Activated naive CD4-positive, alpha-beta T cell treated with anti-CD3 and anti-CD28 coated beads, Interleukin-2, amount 10 ng/mL, durations not matched to agents 7 days and 5 days (primary cell): ENCODE data around the gene LRBA.

ENCODE experiments used
- CTCF ChIA-PET: fragments of 350-600 bp; sonication (Branson Sonifier 250); formaldehyde crosslinking; loops from one replicate; lab custom pipeline; 2021; ENCODE audit warnings: antibody characterized with exemption; lab: Charles Lee
- DNase-seq: peaks from one replicate; pipeline ENCODE4 v3.0.0-alpha.2; 2020
- H3K27ac Mint-ChIP-seq: one replicate; pipeline ENCODE4 v1.8.0; 2021; ENCODE audit warnings: mild to moderate bottlenecking, moderate library complexity, mixed read lengths
- H3K27me3 Mint-ChIP-seq: one replicate; pipeline ENCODE4 v1.8.0; 2021; ENCODE audit warnings: mild to moderate bottlenecking, mixed read lengths
- H3K36me3 Mint-ChIP-seq: one replicate; pipeline ENCODE4 v1.8.0; 2021; ENCODE audit warnings: mixed read lengths
- H3K4me1 Mint-ChIP-seq: one replicate; pipeline ENCODE4 v1.8.0; 2021; ENCODE audit warnings: mixed read lengths
- H3K4me3 Mint-ChIP-seq: one replicate; pipeline ENCODE4 v1.8.0; 2021; ENCODE audit warnings: mild to moderate bottlenecking, moderate library complexity, mixed read lengths
- H3K9me3 Mint-ChIP-seq: one replicate; pipeline ENCODE4 v1.8.0; 2021; ENCODE audit warnings: mixed read lengths

Gene LRBA

GRCh38 chr4:150784305-150784704, 230.8 kb downstream of the LRBA start:
- Mint-ChIP-seq H3K27me3 (no peaks in the 10 kb centered on the region), H3K9me3 (no peaks in the 10 kb centered on the region), H3K4me1 (no peaks in the 10 kb centered on the region), H3K36me3 (no peaks in the 10 kb centered on the region), H3K27ac (no peak overlapping the region), H3K4me3 (no peak overlapping the region)
- CTCF ChIA-PET = no interaction called here
- DNase-seq = no peak

DNA sequence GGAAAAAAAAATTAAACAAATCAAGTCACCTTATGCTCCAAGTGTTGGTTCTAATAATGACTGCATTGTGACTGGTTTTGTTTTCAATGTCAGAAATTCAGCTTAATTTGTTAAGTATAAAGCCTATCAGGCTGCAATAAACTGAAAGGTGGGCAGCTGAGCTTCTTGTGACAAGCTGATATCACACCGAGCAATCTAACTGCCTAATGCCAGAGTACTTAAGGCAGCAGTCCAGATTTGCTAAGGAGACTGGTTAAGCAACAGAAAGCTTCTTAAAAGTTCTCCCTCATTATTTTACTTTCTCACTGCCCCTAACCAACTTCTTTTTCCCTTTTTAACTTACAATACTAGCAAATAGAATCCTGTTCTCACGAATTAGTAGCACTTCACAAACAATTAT, 232.2 kb downstream of the LRBA start:
- no peaks in the 10 kb centered on the region for H3K4me1 Mint-ChIP-seq

DNA sequence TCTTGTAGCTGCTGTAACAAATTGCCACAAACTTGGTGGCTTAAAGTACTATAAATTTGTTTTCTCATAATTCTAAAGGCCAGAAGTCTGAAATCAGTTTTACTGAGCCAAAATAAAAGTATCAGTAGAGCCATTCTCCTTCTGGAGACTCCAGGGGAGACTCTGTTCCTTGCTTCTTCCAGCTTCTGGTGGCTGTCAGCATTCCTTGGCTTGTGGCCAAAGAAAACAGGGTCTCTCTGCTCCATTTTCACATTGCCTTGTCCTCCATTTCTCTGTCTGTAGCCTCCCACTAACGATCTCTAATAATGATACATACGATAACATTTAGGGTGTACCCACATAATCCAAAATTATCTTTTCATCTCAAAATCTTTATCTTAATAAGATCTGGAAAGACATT, 232.8 kb downstream of the LRBA start:
- DNase-seq = no peak
- Mint-ChIP-seq H3K36me3 (peaks cover 2% of the 10 kb centered on the region), H3K27ac (no peak overlapping the region), H3K9me3 (no peaks in the 10 kb centered on the region), H3K4me1 (no peaks in the 10 kb centered on the region), H3K27me3 (no peaks in the 10 kb centered on the region), H3K4me3 (no peak overlapping the region)
- CTCF ChIA-PET = no interaction called here

More for the DNA sequence above, 232.2 kb downstream of the LRBA start:
- H3K4me3 Mint-ChIP-seq = no peak overlapping the region
- no peaks in the 10 kb centered on the region for H3K27me3 Mint-ChIP-seq
- no peak overlapping the region for H3K27ac Mint-ChIP-seq
- no peaks in the 10 kb centered on the region for H3K9me3 Mint-ChIP-seq
- no peak for DNase-seq
- no peaks in the 10 kb centered on the region for H3K36me3 Mint-ChIP-seq
- CTCF ChIA-PET = no interaction called here

DNA sequence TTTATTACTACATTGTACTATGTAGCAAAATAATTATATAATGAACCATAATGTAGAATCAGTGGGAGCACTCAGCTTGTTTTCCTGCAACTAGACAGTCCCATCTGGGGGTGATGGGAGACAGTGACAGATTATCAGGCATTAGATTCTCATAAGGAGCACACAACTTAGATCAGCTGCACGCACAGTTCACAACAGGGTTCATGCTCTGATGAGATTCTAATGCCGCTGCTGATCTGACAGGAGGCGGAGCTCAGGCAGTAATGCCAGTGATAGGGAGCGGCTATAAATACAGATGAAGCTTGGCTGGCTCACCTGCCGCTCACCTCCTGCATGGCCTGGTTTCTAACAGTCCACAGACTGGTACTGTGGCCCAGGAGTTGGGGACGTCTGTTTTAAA, 233.9 kb downstream of the LRBA start:
- no peak for DNase-seq
- no peaks in the 10 kb centered on the region for H3K9me3 Mint-ChIP-seq
- H3K4me3 Mint-ChIP-seq = no peak overlapping the region
- H3K27me3 Mint-ChIP-seq = no peaks in the 10 kb centered on the region
- no peak overlapping the region for H3K27ac Mint-ChIP-seq
- peaks cover 2% of the 10 kb centered on the region for H3K36me3 Mint-ChIP-seq
- H3K4me1 Mint-ChIP-seq = no peaks in the 10 kb centered on the region
- CTCF ChIA-PET = no interaction called here

DNA sequence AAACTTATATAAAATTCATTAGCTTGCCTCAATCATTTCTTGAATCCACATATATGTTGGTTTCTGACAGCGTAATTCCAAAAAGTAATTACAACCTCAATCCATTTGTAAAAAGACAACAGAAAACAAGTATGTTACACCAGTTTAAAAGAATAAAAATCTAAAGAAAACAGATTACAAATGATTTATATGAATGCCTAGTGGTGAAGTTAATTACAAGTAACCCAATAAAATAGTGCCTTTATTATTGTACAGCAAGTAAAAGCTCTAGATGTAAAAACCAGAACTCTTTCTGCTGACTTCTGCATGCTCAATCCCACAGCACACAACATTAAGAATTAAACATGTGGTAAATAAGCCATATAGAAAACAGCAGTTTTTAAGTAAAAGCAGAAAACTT, 235.4 kb downstream of the LRBA start:
- no peak overlapping the region for H3K27ac Mint-ChIP-seq
- CTCF ChIA-PET = no interaction called here
- no peaks in the 10 kb centered on the region for H3K27me3 Mint-ChIP-seq
- no peaks in the 10 kb centered on the region for H3K4me1 Mint-ChIP-seq
- H3K9me3 Mint-ChIP-seq = no peaks in the 10 kb centered on the region
- H3K36me3 Mint-ChIP-seq = peaks cover 2% of the 10 kb centered on the region
- no peak for DNase-seq
- H3K4me3 Mint-ChIP-seq = no peak overlapping the region

GRCh38 chr4:150773729-150774449, 241.2 kb downstream of the LRBA start:
- CTCF ChIA-PET = no interaction called here
- Mint-ChIP-seq H3K36me3 (peaks cover 8% of the 10 kb centered on the region), H3K4me3 (no peak overlapping the region)

GRCh38 chr4:150773032-150773431, 242.1 kb downstream of the LRBA start:
- CTCF ChIA-PET = no interaction called here
- Mint-ChIP-seq H3K27ac (no peak overlapping the region), H3K4me3 (no peak overlapping the region), H3K9me3 (no peaks in the 10 kb centered on the region), H3K4me1 (no peaks in the 10 kb centered on the region), H3K36me3 (peaks cover 8% of the 10 kb centered on the region), H3K27me3 (no peaks in the 10 kb centered on the region)
- no peak for DNase-seq

More at GRCh38 chr4:150773729-150774449, 241.2 kb downstream of the LRBA start:
- Mint-ChIP-seq H3K9me3 (no peaks in the 10 kb centered on the region), H3K27ac (no peak overlapping the region), H3K4me1 (no peaks in the 10 kb centered on the region), H3K27me3 (no peaks in the 10 kb centered on the region)
- no peak for DNase-seq

DNA sequence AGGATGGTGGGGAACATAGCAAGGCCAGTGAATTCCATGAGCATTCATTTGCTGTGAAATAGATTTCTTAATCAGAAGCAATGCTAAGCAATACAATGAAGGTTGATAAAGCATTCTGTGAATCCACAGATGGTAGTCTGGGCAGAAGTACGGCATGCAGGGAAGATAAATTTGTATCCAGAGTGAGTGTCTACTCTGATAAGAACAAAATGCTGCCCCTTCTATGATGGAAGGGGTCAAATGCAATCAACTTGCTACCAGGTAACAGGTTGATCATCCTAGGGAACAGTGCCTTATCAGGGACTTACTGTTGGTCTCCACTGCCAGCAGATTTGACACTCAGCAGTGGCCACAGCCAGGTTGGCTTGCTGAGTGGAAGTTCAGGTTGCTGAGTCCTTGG, 243.7 kb downstream of the LRBA start:
- no peaks in the 10 kb centered on the region for H3K27me3 Mint-ChIP-seq
- DNase-seq = no peak
- no peaks in the 10 kb centered on the region for H3K4me1 Mint-ChIP-seq
- no peak overlapping the region for H3K4me3 Mint-ChIP-seq
- H3K36me3 Mint-ChIP-seq = peaks cover 7% of the 10 kb centered on the region
- H3K9me3 Mint-ChIP-seq = no peaks in the 10 kb centered on the region
- H3K27ac Mint-ChIP-seq = no peak overlapping the region
- CTCF ChIA-PET = no interaction called here

- no peak for DNase-seq
- no peak overlapping the region for H3K4me3 Mint-ChIP-seq
- H3K27ac Mint-ChIP-seq = no peak overlapping the region
- H3K4me1 Mint-ChIP-seq = no peaks in the 10 kb centered on the region
- no peaks in the 10 kb centered on the region for H3K27me3 Mint-ChIP-seq
- CTCF ChIA-PET = no interaction called here
- H3K36me3 Mint-ChIP-seq = peaks cover 7% of the 10 kb centered on the region
- H3K9me3 Mint-ChIP-seq = no peaks in the 10 kb centered on the region
Observed at GRCh38 chr4:150769845-150770244, 245.2 kb downstream of the LRBA start.

GRCh38 chr4:150769248-150769647, 245.8 kb downstream of the LRBA start:
- no peaks in the 10 kb centered on the region for H3K4me1 Mint-ChIP-seq
- no peak for DNase-seq
- no peak overlapping the region for H3K4me3 Mint-ChIP-seq
- H3K9me3 Mint-ChIP-seq = no peaks in the 10 kb centered on the region
- CTCF ChIA-PET = no interaction called here
- H3K27me3 Mint-ChIP-seq = no peaks in the 10 kb centered on the region
- no peak overlapping the region for H3K27ac Mint-ChIP-seq
- peaks cover 9% of the 10 kb centered on the region for H3K36me3 Mint-ChIP-seq

DNA sequence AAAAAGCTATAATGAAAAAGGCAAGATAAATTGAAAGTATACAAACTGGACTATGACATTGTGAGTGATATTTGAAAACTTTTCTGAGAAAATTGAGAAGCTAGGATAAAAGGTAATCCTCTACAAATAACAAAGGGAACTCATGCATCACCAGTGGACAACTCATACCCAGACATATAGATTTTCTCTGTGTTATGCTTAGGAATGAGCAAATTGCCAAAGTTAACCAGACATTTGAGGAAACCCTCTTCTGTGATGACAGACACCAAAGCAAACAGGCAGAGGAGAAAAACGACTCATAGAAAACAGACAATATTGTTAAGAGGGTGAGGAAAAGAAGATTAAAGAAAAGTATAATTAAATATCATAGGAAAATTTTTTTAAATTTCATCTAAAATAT, 246.6 kb downstream of the LRBA start:
- CTCF ChIA-PET = no interaction called here

GRCh38 chr4:150765216-150765615, 249.9 kb downstream of the LRBA start:
- Mint-ChIP-seq H3K27me3 (no peaks in the 10 kb centered on the region), H3K9me3 (no peaks in the 10 kb centered on the region), H3K27ac (no peak overlapping the region), H3K36me3 (peaks cover 5% of the 10 kb centered on the region), H3K4me3 (no peak overlapping the region), H3K4me1 (no peaks in the 10 kb centered on the region)
- DNase-seq = no peak
- CTCF ChIA-PET = no interaction called here

More for the DNA sequence above, 246.6 kb downstream of the LRBA start:
- H3K27ac Mint-ChIP-seq = no peak overlapping the region
- peaks cover 7% of the 10 kb centered on the region for H3K36me3 Mint-ChIP-seq
- no peaks in the 10 kb centered on the region for H3K9me3 Mint-ChIP-seq
- no peaks in the 10 kb centered on the region for H3K4me1 Mint-ChIP-seq
- no peak overlapping the region for H3K4me3 Mint-ChIP-seq
- H3K27me3 Mint-ChIP-seq = no peaks in the 10 kb centered on the region
- no peak for DNase-seq

DNA sequence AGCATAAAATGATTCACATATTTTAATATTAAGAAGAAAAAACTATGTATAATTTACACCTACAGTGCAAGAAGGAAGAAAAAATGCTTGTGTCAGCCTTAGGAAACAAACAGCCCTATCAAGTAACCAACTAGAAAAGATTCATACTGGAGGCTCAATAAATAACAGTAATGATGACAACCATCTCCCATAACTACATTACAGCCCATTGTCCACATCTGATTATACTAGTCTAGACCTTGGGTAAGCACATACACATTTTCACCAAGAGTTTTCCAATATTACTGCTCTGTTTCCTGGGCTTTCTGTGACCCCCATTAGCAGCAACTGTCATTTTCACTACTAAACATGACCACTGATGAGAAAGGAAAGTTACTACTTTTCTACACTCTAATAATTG, 263.4 kb downstream of the LRBA start:
- Mint-ChIP-seq H3K27me3 (no peaks in the 10 kb centered on the region), H3K4me1 (no peaks in the 10 kb centered on the region), H3K27ac (no peak overlapping the region), H3K4me3 (no peak overlapping the region), H3K36me3 (peaks cover 7% of the 10 kb centered on the region), H3K9me3 (no peaks in the 10 kb centered on the region)
- CTCF ChIA-PET = no interaction called here
- no peak for DNase-seq

- Mint-ChIP-seq H3K4me1 (no peaks in the 10 kb centered on the region), H3K9me3 (no peaks in the 10 kb centered on the region), H3K27ac (no peak overlapping the region), H3K36me3 (peaks cover 7% of the 10 kb centered on the region), H3K4me3 (no peak overlapping the region), H3K27me3 (no peaks in the 10 kb centered on the region)
- CTCF ChIA-PET = no interaction called here
- no peak for DNase-seq
Observed at GRCh38 chr4:150750824-150751223, 264.3 kb downstream of the LRBA start.

- no peak overlapping the region for H3K27ac Mint-ChIP-seq
- CTCF ChIA-PET = no interaction called here
- no peaks in the 10 kb centered on the region for H3K9me3 Mint-ChIP-seq
- no peak for DNase-seq
- no peaks in the 10 kb centered on the region for H3K4me1 Mint-ChIP-seq
- no peak overlapping the region for H3K4me3 Mint-ChIP-seq
- H3K27me3 Mint-ChIP-seq = no peaks in the 10 kb centered on the region
- peaks cover 7% of the 10 kb centered on the region for H3K36me3 Mint-ChIP-seq
Observed at GRCh38 chr4:150746156-150746555, 268.9 kb downstream of the LRBA start.
